NCI-H748 (cell line): ENCODE results near the gene FBXL14.
A peak's percentile ranks its signal among the peaks of the same experiment; 100 is the strongest.

Experiments
- DNase-seq: peaks from one replicate; lab custom pipeline; 2025; ENCODE audit not compliant: unreplicated experiment; lab: John Stamatoyannopoulos, UW

Gene FBXL14

DNA sequence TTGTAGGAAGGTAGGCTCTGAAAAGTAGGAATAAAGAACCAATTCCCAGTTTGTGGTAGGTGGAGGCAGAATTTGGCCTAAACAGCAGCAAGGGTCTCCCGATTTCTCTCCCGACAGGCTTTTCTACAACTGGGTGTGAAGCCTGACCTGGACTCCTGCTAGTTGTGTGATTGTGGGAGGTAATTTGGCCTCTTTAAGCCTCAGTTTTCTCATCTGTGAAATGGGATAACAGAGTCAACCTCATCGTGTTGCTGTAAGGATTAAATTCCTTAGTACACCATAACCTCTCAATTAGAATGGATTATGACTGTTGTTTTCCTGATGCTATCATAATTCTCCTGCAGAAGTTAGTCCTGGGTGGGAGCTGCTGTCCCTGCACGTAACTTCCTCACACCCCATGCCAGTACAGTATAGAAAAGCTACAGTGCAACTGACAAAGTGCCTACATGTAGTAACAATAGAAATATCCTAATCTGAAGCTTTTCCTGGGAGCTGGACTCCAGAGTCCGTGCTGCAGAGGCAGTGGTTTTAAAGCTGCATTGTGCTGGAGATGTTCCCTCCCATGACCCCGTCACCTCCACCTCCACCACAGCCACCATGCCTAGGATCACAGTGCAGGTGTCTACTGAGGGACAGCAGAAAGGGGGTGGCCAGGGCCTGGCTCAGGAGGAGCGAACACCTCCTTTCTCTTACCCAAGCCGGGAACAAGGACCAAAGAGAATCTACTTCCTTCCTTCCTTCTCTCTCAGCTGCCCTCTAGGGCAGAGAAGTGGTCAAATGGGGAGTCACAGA is 76.5 kb downstream of the FBXL14 start:
- no peak for DNase-seq

GRCh38 chr12:1517007-1517406 is 77.4 kb downstream of the FBXL14 start:
- peak; percentile 14 for DNase-seq
